ENCODE results near the gene SV2B.
"Not testable (repeated sequence)": the region's sequence is repeated elsewhere in the genome, so short reads cannot be mapped to it uniquely, and the experiment has no call there.

The SV2B gene

GRCh38 chr15:91318931-91319330 lies 218.9 kb downstream of the SV2B start:
- DNase-seq: no peak

GRCh38 chr15:91319371-91320059 lies 219.5 kb downstream of the SV2B start:
- no peak for DNase-seq

GRCh38 chr15:91320101-91320500 lies 220.0 kb downstream of the SV2B start:
- peak in 1 of 5 experiments; percentile 16 for DNase-seq

GRCh38 chr15:91329914-91330313 lies 229.9 kb downstream of the SV2B start:
- no peak for DNase-seq

GRCh38 chr15:91331581-91331980 lies 231.5 kb downstream of the SV2B start:
- no peak for DNase-seq

- DNase-seq: no peak
Observed at GRCh38 chr15:91335702-91336101, 235.6 kb downstream of the SV2B start.

GRCh38 chr15:91336687-91337086 lies 236.6 kb downstream of the SV2B start:
- peak in 1 of 5 experiments; percentile 4 for DNase-seq

GRCh38 chr15:91338766-91339165 lies 238.7 kb downstream of the SV2B start:
- DNase-seq: no peak

- DNase-seq: no peak
Observed at GRCh38 chr15:91342097-91342496, 242.0 kb downstream of the SV2B start.

GRCh38 chr15:91344912-91345311 lies 244.9 kb downstream of the SV2B start:
- DNase-seq: not testable (repeated sequence)

- no peak for DNase-seq
Observed at GRCh38 chr15:91345736-91346135, 245.7 kb downstream of the SV2B start.

- DNase-seq: no peak
Observed at GRCh38 chr15:91346259-91346658, 246.2 kb downstream of the SV2B start.

- peak in 2 of 5 experiments; percentile 53 to 61 for DNase-seq
Observed at GRCh38 chr15:91348752-91349500, 248.9 kb downstream of the SV2B start.

All from T-helper 2 cell (primary cell).